Measurements from ENCODE around the gene TMEM181. TPM values are rescaled to one million over a fixed set of nuclear protein-coding genes. Genes with fewer than 3 reads are reported as not detected.
A peak's percentile ranks its signal among the peaks of the same experiment; 100 is the strongest.

The TMEM181 gene
- total and polyA plus RNA-seq, 2 of the 13 experiments (the other 11 are each of a cell fraction or from before 2014, with no cell fraction given) = 59.1 to 108 TPM

DNA sequence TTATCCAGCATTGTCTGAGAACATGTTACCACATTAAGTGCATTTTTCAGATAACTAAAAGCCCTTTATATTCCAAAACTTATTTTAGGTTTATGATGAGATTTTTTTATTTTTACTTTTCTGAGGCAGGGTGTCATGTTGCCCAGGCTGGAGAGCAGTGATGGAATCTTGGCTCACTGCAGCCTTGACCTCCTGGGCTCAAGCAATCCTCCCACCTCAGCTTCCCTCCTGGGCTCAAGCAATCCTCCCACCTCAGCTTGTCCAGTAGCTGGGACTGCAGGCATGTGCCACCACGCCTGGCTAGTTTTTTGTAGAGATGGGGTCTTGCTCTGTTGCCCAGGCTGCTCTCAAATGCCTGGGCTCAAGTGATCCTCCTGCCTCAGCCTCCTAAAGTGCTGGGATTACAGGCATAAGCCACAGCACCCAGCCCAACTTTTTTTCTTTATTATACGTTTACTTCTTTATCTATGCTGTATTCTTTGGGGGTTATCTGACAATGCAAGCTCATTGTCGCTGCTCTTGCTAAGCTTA is 78.5 kb downstream of the TMEM181 start (continued):
- TF ChIP-seq ZNF121 (CRISPR knock-in tag; IDR thresholded peaks at IDR 0.05) (peak; percentile 91), AKAP8 (CRISPR knock-in tag; IDR thresholded peaks at IDR 0.05) (0 out of 2 replicates have a peak, but pooled peaks have one; percentile 28)

DNA sequence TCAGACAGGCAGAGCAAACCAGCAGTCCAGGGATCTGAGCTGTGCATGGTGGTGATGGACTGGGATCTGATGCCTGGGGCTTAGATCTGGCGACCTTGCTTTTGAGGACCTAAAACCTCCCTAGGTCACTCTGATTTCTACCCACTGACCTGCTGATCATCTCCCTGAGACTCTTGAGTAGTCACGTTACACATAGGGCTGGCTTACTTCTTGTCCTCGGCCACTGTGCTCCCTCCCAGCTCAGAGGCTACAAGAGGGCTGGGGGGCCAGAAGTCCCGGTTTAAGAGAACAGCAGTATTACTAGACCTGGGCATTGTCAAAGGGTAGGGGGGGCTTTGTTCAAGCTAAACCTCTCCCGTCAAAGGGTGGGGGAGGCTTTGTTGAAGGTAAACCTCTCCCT is 79.2 kb downstream of the TMEM181 start:
- Histone ChIP-seq H2AFZ (ENCODE audit: low read length) (no peak overlapping the region), H3K9me3 (ENCODE audit: low read length) (no peaks in the 10 kb centered on the region), H3K4me3 (replicated peaks in 1 of 3; ENCODE audit: insufficient read depth in 1 of 3, low read depth in 2 of 3, low read length in 3 of 3) (no peak overlapping the region), H4K20me1 (ENCODE audit: insufficient read depth, low read length) (peaks cover 4% of the 10 kb centered on the region; the same call in 1 of the 2 replicates), H3K79me2 (ENCODE audit: insufficient read depth, low read length) (peaks cover 20% of the 10 kb centered on the region), H3K27me3 (ENCODE audit: control insufficient read depth in 1 of 2, insufficient read depth in 2 of 2, low read length in 2 of 2) (no peaks in the 10 kb centered on the region), H3K9ac (ENCODE audit: insufficient read depth, low read depth, low read length) (no peak overlapping the region), H3K27ac (ENCODE audit: extremely low read length, insufficient read depth, low read length) (no peak overlapping the region), H3K4me2 (ENCODE audit: low read depth, low read length) (no peak overlapping the region), H3K36me3 (replicated peaks in 1 of 2; ENCODE audit: control insufficient read depth in 1 of 2, insufficient read depth in 2 of 2, low read length in 2 of 2) (peaks cover 0 to 22% of the 10 kb centered on the region in 2 experiments; a peak in 4 of 5 replicates), H3K4me1 (ENCODE audit: insufficient read depth, low read length) (peaks cover 38% of the 10 kb centered on the region)
- in situ Hi-C loops (cut with HindIII; ENCODE audit: extremely low pct_ligation_motif_present, low pct_unique_long_range_greater_than_20kb) = no loop called here
- FAIRE-seq = no peak
- CTCF ChIA-PET (ENCODE audit: low intra/inter-chr PET ratio, low total read pairs) = no interaction called here
- intact Hi-C loops (cut with micrococcal nuclease; ENCODE audit: unreplicated experiment) = no loop called here
- peak; percentile 39 for ATAC-seq
- WGBS (ENCODE audit: low lambda C conversion rate) = 94% methylated on average over 5 of the region's 5 CpGs
- BruUV-seq (replicated peaks) = no TSS peak
- TF ChIP-seq YY1 (IDR thresholded peaks at IDR 0.05; ENCODE audit: insufficient read depth, insufficient replicate concordance, low read depth, low read length) (no peak), ZNF3 (CRISPR knock-in tag; IDR thresholded peaks at IDR 0.05) (no peak), FOXA1 (IDR thresholded peaks at IDR 0.05) (no peak), FOXA1 (CRISPR knock-in tag; IDR thresholded peaks at IDR 0.05) (no peak), POLR2A (IDR thresholded peaks at IDR 0.05; ENCODE audit: insufficient read depth in 1 of 2, low read depth in 2 of 2, low read length in 2 of 2) (no peak), PAWR (CRISPR knock-in tag; IDR thresholded peaks at IDR 0.05; ENCODE audit: borderline replicate concordance) (no peak), ZNF17 (CRISPR knock-in tag; IDR thresholded peaks at IDR 0.05) (no peak), MAZ (IDR thresholded peaks at IDR 0.05; ENCODE audit: borderline replicate concordance, low read depth, low read length) (no peak), MAZ (CRISPR knock-in tag; IDR thresholded peaks at IDR 0.05; ENCODE audit: low read depth) (no peak), ZNF788 (CRISPR knock-in tag; IDR thresholded peaks at IDR 0.05; ENCODE audit: borderline replicate concordance) (no peak), PRMT3 (CRISPR knock-in tag; IDR thresholded peaks at IDR 0.05; ENCODE audit: borderline replicate concordance, low read depth) (no peak), SP4 (CRISPR knock-in tag; IDR thresholded peaks at IDR 0.05) (no peak), PTBP1 (IDR thresholded peaks at IDR 0.05; ENCODE audit: low read depth, low read length, poor library complexity, severe bottlenecking) (no peak), PHF8 (CRISPR knock-in tag; IDR thresholded peaks at IDR 0.05) (no peak), ZNF180 (CRISPR knock-in tag; IDR thresholded peaks at IDR 0.05; ENCODE audit: borderline replicate concordance, low read depth) (no peak), HES4 (CRISPR knock-in tag; IDR thresholded peaks at IDR 0.05; ENCODE audit: borderline replicate concordance) (no peak), ZFX (CRISPR knock-in tag; IDR thresholded peaks at IDR 0.05; ENCODE audit: low read depth) (no peak)
- TF ChIP-seq, protein P1, sequence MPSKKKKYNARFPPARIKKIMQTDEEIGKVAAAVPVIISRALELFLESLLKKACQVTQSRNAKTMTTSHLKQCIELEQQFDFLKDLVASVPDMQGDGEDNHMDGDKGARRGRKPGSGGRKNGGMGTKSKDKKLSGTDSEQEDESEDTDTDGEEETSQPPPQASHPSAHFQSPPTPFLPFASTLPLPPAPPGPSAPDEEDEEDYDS (CRISPR knock-in tag; IDR thresholded peaks at IDR 0.05) = no peak
- TF ChIP-seq, protein P2, sequence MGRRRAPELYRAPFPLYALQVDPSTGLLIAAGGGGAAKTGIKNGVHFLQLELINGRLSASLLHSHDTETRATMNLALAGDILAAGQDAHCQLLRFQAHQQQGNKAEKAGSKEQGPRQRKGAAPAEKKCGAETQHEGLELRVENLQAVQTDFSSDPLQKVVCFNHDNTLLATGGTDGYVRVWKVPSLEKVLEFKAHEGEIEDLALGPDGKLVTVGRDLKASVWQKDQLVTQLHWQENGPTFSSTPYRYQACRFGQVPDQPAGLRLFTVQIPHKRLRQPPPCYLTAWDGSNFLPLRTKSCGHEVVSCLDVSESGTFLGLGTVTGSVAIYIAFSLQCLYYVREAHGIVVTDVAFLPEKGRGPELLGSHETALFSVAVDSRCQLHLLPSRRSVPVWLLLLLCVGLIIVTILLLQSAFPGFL (CRISPR knock-in tag; IDR thresholded peaks at IDR 0.05) = no peak
- POLR2A ChIA-PET = no interaction called here
- DNase-seq (ENCODE audit: low spot score) = no peak

Data from HepG2 (cell line).